Measurements from ENCODE around the gene ABHD1. TPM values are rescaled to one million over a fixed set of nuclear protein-coding genes. Genes with fewer than 3 reads are reported as not detected.

The ABHD1 gene
- total RNA-seq, 1 donor from 2014 or later: not detected

DNA sequence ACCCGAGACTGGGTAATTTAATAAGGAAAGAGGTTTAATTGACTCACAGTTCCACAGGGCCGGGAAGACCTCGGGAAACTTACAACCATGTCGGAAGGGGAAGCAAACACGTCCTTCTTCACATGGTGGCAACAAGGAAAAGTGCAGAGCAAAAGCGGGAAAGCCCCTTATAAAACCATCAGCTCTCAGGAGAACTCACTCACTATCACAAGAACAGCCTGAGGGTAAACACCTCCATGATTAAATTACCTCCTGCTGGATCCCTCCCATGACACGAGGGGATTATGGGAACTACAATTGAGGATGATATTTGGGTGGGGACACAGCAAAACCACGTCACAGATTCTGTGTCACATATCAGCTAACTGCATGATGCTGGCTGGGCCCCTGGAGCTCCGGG, 36.6 kb downstream of the ABHD1 start:
- DNase-seq (ENCODE audit: low read depth) (no peak), FAIRE-seq (no peak)
- TF ChIP-seq, protein P1, sequence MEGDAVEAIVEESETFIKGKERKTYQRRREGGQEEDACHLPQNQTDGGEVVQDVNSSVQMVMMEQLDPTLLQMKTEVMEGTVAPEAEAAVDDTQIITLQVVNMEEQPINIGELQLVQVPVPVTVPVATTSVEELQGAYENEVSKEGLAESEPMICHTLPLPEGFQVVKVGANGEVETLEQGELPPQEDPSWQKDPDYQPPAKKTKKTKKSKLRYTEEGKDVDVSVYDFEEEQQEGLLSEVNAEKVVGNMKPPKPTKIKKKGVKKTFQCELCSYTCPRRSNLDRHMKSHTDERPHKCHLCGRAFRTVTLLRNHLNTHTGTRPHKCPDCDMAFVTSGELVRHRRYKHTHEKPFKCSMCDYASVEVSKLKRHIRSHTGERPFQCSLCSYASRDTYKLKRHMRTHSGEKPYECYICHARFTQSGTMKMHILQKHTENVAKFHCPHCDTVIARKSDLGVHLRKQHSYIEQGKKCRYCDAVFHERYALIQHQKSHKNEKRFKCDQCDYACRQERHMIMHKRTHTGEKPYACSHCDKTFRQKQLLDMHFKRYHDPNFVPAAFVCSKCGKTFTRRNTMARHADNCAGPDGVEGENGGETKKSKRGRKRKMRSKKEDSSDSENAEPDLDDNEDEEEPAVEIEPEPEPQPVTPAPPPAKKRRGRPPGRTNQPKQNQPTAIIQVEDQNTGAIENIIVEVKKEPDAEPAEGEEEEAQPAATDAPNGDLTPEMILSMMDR (IDR thresholded peaks at IDR 0.05; ENCODE audit: insufficient read depth, low read length, severe bottlenecking): no peak
- H3K36me3 ChIP-seq (ENCODE audit: control insufficient read depth, insufficient read depth, low read length): no peaks in the 10 kb centered on the region
- H3K4me3 ChIP-seq (ENCODE audit: low read depth, low read length): no peak overlapping the region
- peaks cover 2% of the 10 kb centered on the region for H3K27me3 ChIP-seq (ENCODE audit: control insufficient read depth, insufficient read depth, low read length)

DNA sequence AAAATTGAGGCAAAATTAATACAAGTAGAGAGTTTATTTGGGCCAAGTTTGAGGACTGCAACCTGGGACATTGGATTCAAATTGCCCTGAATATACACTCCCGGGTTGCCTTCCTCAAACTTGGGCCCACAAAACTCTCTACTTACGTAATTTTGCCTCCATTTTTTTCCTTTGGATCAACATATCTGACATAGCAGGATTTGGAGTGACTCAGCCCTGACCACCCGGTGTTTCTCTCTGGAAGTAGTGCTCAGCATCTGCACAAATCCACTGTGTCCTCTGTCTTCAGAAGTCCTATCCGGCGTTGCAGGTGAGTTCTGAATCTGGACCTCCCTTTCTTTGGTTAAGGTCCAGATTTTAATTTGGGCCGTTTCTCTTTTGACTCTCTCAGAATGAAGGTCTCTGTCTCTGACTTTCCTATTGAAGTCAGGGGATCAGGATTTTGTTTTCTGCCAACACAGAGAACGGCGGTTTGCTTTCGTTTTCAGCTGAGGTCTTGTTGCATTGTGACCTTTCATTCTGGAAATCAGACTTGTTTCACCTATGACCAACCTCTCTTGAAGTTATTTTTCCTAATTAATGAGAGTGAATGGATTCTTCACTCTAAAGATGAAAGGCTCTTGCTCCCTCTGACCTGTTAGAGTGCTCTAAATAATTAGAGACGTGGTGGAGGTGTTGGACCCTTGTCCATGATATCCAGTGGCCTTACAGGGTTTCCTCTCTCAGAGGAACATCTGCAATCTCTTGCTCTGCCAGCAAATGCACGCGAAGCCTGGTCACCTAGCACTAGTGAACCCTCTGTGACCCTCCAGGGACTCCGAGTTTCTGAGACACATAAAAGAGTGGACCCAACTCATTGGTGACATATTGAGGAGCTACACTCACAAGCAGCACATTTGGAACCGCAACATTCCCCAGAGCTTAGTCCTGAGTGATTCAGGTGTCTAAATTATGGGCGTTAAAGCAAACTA, 38.8 kb downstream of the ABHD1 start:
- TF ChIP-seq, protein P1 (IDR thresholded peaks at IDR 0.05; ENCODE audit: insufficient read depth, low read length, severe bottlenecking): no peak
- no peak for FAIRE-seq
- no peaks in the 10 kb centered on the region for H3K36me3 ChIP-seq (ENCODE audit: control insufficient read depth, insufficient read depth, low read length)
- H3K27me3 ChIP-seq (ENCODE audit: control insufficient read depth, insufficient read depth, low read length): peaks cover 2% of the 10 kb centered on the region
- no peak for DNase-seq (ENCODE audit: low read depth)
- H3K4me3 ChIP-seq (ENCODE audit: low read depth, low read length): no peak overlapping the region

GRCh38 chr2:27164960-27165763, 41.5 kb downstream of the ABHD1 start:
- DNase-seq (ENCODE audit: low read depth) (no peak), FAIRE-seq (no peak)
- H3K36me3 ChIP-seq (ENCODE audit: control insufficient read depth, insufficient read depth, low read length): no peaks in the 10 kb centered on the region
- H3K27me3 ChIP-seq (ENCODE audit: control insufficient read depth, insufficient read depth, low read length): no peaks in the 10 kb centered on the region
- no peak overlapping the region for H3K4me3 ChIP-seq (ENCODE audit: low read depth, low read length)
- TF ChIP-seq, protein P1 (IDR thresholded peaks at IDR 0.05; ENCODE audit: insufficient read depth, low read length, severe bottlenecking): no peak

DNA sequence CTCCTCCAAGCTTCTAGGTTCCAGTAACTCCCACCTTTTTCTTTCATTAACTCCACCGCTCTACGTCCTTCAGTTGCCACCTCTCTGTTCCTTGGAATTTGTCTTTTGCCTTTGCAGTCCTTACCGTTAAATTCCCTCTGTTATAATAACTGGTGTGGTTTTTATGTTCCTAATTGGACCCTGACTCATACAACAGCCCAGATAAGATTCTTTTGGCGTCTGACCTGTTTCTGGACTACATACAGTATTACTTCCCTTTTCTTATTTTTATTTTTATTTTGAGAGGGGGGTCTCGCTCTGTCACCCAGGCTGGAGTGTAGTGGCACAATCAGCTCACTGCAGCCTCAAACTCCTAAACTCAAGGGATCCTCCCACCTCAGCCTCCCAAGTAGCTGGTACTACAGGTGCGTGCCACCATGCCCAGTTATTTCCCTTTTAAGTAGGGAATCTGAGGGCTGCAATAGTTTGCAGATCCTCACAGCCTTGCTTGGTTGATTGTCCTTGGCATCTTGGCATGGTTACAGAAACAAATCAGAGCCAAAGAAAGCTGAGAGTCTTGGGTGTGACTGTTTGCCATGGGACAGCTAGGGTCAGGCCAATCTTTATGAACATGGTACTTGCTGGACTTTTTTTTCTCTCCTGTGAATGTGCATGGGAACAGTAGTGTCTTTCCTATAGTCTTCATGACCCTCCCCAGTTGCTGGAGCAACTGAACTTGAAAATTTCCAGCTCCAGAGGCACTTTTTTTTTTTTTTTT, 47.1 kb downstream of the ABHD1 start:
- FAIRE-seq: no peak
- DNase-seq (ENCODE audit: low read depth): no peak
- Histone ChIP-seq H3K4me3 (ENCODE audit: low read depth, low read length) (no peak overlapping the region), H3K36me3 (ENCODE audit: control insufficient read depth, insufficient read depth, low read length) (no peaks in the 10 kb centered on the region), H3K27me3 (ENCODE audit: control insufficient read depth, insufficient read depth, low read length) (peaks cover 7% of the 10 kb centered on the region)
- TF ChIP-seq, protein P1 (IDR thresholded peaks at IDR 0.05; ENCODE audit: insufficient read depth, low read length, severe bottlenecking): no peak

DNA sequence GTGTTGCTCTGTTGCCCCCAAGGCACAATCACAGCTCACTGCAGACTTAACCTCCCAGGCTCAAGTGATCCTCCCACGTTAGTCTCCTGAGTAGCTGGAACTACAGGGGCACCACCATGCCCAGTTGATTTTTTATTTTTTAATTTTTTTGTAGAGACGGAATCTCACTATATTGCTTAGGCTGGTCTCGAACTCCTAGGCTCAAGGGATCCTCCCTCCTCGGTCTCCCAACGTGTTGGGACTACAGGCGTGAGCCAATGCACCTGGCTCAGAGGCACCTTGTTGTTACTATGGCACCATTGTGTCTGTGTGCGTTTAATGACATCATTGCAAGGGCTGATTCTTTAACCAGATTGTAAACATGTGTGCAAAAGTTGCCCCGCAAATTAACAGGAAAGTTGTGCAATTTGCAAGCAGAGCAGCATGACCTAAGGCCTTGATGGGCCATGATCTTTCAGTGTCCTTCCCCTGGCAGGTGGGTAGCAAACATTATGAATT, 47.8 kb downstream of the ABHD1 start:
- no peaks in the 10 kb centered on the region for H3K36me3 ChIP-seq (ENCODE audit: control insufficient read depth, insufficient read depth, low read length)
- FAIRE-seq (no peak), DNase-seq (ENCODE audit: low read depth) (no peak)
- H3K27me3 ChIP-seq (ENCODE audit: control insufficient read depth, insufficient read depth, low read length): peaks cover 7% of the 10 kb centered on the region
- no peak overlapping the region for H3K4me3 ChIP-seq (ENCODE audit: low read depth, low read length)
- TF ChIP-seq, protein P1 (IDR thresholded peaks at IDR 0.05; ENCODE audit: insufficient read depth, low read length, severe bottlenecking): no peak
